HG02588 (cell line): ENCODE data around the gene BCAS1.

ENCODE experiments used
- ATAC-seq: cut with Tn5 transposase; IDR thresholded peaks from one replicate; pipeline ENCODE4 v1.9.1; 2021; ENCODE audit warnings: mild to moderate bottlenecking, moderate library complexity; ENCODE audit not compliant: unreplicated experiment

The BCAS1 gene

DNA sequence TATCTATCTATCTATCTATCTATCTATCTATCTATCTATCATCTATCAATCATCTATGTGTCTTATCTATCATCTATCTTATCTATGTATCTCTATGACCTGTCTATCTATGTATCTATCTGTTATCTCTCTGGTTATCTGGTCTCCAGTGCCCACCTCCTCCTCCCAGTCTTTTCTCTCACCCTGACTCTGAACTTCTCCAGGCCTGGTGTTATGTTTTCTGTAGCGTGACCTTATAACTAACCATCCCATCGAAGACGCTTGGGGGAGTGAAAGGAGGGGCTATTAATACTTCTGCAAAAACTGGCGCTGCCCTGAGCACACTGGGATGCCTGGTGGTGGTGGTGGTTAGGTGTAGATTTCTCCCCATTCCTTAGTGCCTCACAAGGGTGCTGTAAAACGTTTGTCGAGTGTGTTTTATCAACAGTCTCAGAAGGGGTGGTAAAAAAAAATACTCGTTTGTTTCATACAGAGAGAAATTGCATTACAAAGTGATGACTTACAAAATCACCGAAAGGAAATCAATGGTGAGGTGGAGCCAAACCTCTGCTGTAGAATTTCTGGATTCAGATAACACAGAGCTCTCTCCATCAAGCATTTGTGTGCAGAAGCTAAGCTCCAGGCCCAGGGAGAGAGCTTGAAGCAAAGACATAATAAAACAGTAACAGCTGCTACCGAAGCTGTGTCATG is 156.2 kb downstream of the BCAS1 start:
- no peak for ATAC-seq

- no peak for ATAC-seq
Observed at GRCh38 chr20:53911301-53911700, 159.1 kb downstream of the BCAS1 start.

- ATAC-seq = no peak
Observed at GRCh38 chr20:53910351-53911002, 159.9 kb downstream of the BCAS1 start.

- no peak for ATAC-seq
Observed at GRCh38 chr20:53907968-53908751, 162.2 kb downstream of the BCAS1 start.

- no peak for ATAC-seq
Observed at GRCh38 chr20:53905820-53906191, 164.6 kb downstream of the BCAS1 start.

DNA sequence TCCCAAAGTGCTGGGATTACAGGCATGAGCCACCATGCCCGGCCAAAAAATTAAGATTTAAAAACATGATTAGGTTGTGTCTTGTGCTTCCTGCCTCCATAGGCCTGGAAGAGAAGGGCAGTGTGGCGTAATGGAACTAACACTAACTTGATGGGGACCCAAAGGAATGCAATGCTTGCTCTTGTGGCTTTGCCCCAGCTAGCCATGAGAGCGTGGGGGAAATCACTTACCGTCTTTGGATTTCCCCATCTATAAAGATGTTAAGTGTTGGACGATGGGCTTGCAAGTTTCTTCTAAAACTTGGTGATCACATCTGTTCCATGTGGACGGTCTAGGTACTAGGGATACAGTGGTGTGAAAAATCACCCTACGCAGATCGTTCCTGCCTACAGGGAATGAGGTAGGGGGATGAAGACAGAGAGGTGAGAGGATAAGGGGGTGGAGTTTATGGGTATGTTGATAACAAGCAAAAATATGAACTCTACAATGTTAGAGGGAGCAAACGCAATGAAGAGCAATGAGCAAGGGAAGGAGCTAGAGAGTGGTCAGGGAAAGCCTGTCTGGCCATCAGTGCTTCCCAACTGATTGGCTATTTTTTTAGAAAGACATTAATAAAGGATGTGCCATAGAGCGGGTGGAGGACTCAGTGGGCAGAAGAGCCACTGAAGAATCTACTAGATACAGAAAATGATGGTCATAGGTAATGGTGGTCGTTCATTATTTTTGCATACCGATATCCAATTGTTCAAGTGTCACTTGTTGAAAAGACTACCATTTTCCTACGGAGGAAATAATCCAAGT is 165.2 kb downstream of the BCAS1 start:
- peak; percentile 39 for ATAC-seq

DNA sequence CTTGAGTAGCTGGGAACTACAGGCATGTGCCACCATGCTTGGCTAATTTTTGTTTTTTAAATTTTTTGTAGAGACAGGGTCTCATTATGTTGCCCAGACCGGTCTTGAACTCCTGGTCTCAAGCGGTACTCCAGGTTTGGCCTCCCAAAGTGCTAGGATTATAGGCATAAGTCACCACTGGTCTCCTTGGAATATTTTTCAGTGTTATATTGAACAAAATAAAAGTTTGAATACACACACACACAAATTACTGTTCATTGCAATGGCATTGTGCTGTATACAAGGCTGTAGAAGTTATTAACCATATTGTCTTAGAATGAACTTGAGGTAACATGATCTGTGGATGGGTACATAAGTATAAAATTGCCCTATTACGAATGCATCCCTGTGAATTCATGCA is 166.1 kb downstream of the BCAS1 start:
- no peak for ATAC-seq

DNA sequence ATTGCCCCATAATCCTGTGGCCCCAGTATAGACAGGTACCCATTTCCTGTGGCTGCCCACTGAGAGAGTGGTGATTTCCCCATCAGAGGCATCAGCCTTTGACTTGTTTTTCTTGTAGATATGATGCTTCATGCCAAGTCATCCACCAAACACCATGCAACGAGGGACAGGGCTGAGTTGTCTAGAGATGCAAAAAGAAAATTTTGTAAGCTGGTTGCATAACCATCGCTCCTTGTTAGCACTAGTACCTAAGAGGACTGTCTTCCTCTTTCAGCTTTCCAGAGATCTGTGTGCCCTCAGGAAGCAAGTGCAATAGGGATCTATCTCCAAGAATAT is 166.8 kb downstream of the BCAS1 start:
- no peak for ATAC-seq

DNA sequence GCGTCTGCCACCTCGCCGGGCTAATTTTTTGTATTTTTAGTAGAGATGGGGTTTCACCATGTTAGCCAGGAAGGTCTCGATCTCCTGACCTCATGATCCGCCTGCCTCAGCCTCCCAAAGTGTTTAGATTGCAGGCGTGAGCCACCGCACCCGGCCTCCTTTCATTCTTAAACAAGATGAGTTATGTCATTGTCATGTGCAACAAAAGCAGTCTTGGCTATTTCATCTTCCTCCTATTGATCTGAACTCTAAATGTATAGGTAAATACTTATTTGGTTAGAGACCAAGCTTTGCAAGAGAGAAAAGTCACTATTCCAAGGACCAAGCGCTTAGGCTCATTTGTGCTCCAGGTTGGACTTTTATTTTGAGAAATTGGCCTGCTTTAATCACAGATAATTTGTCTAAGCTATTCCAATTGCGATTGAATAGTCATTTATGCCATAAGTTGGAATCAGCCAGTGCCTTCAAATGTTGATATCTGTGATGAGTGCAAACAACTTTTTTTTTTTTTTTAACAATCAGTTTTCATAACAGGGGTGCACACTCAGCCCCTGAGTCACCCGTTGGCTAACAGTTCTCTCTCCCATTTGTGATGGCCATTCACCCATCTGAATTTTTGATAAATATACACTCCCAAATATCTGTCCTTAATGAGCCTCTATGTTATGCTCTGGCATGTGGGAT is 167.3 kb downstream of the BCAS1 start:
- ATAC-seq = no peak

DNA sequence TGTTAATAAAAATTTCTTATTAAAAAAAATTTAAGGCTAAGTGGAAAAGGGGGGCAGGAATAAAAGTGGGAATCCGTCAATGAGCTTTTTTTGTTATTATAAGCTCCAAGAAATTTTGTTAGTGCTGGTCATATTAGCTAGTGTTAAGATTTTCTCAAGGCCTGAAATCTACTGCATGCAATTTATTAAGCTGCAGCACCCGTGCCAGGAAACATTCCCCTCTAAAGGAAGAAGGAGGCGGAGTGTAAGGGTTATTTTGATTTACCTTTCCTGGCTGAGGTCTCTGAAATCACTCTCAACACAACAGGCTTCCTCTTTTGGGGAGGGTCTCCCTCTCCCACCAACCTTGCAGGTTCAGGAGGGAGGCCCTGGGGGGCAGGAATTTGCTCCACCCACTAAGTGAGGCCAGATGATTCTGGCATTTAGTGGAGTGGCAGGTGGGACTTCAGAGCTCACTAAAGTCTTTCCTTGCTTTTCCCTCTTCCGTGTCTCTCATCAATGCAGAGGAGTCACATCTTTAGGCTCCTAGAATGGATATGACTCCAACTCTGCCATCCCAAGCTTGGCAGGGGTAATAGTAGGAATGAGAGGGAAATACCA is 168.8 kb downstream of the BCAS1 start:
- ATAC-seq = no peak

DNA sequence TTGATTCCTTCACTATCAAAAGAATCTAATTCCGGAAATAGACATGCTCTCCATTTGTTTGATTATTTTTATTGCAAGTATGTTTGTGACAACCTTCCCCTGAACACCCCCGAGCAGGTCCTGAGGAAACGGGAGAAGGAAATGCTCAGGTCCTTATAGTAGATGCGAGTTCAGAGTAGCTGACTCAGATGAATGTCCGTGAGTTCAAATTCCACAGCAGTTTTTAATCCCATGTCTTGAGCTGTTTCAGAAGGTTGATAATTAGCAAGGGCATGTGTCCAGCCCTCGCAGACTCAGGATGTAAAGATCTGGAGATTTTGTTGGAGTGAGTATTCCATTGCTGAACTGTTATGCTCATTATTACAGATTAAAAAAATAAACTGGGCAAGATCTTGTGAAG is 169.3 kb downstream of the BCAS1 start:
- no peak for ATAC-seq

GRCh38 chr20:53900380-53900999 is 169.9 kb downstream of the BCAS1 start:
- no peak for ATAC-seq

GRCh38 chr20:53899351-53900167 is 170.8 kb downstream of the BCAS1 start:
- peak; percentile 75 for ATAC-seq

GRCh38 chr20:53898556-53898931 is 171.8 kb downstream of the BCAS1 start:
- ATAC-seq = no peak

- ATAC-seq = no peak
Observed at GRCh38 chr20:53897884-53898555, 172.4 kb downstream of the BCAS1 start.

DNA sequence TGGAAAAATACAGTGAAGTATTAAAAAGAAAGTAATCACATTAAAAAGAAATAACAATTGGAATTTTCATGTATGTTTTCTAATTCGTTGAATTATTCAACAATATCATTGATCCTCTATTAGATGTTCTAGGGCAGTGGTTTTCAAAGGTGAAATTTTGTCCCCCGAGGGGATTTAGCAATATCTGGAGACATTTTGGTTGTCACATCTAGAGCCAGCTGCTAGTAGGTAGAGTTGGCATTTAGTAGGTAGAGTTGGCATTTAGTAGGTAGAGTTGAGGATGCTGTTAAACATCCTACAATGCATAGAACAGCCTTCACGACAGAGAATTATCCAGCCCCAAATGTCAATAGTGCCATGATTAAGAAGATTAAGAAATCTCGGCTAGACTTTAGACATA is 173.7 kb downstream of the BCAS1 start:
- ATAC-seq = no peak

DNA sequence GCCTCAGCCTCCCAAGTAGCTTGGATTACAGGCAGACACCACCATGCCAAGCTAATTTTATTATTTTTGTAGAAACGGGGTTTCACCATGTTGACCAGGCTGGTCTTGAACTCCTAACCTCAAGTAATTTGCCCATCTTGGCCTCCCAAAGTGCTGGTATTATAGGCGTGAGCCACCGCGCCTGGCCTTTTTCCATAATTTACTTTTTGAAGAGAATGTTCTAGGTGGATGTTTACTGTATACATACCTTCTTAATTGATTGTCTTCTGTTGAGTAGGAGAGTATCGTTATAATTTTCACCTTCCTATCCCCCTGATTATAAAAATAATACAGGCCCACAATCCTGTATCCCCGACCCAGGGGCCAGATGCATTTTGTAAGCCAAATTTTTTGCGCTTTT is 174.4 kb downstream of the BCAS1 start:
- no peak for ATAC-seq

GRCh38 chr20:53895385-53895755 is 175.0 kb downstream of the BCAS1 start:
- ATAC-seq = no peak
